ENCODE data around the gene SLC26A3.
A peak's percentile ranks its signal among the peaks of the same experiment; 100 is the strongest.

The SLC26A3 gene

GRCh38 chr7:107725138-107725740 is 77.8 kb downstream of the SLC26A3 start:
- no peak overlapping the region for H3K9ac ChIP-seq (ENCODE audit: low read length)
- no peaks in the 10 kb centered on the region for H3K4me1 ChIP-seq (ENCODE audit: low read length)
- H3K27ac ChIP-seq (ENCODE audit: low read length) = no peak overlapping the region
- no peaks in the 10 kb centered on the region for H3K36me3 ChIP-seq (replicated peaks; ENCODE audit: insufficient read depth, low read length)
- TF ChIP-seq EZH2 (optimal IDR thresholded peaks at IDR 0.05; ENCODE audit: low read depth, low read length) (no peak), EZH2phosphoT487 (IDR thresholded peaks at IDR 0.05; ENCODE audit: low read length) (no peak), CTCF (IDR thresholded peaks at IDR 0.05; ENCODE audit: low read length) (peak; percentile 80)
- H3K9me2 ChIP-seq (replicated peaks; ENCODE audit: insufficient read depth, low read length) = no peaks in the 10 kb centered on the region
- no peaks in the 10 kb centered on the region for H3K9me3 ChIP-seq (replicated peaks; ENCODE audit: insufficient read depth, low read length)
- no peak overlapping the region for H3K4me3 ChIP-seq (ENCODE audit: low read length)
- H3K4me2 ChIP-seq (ENCODE audit: low read depth, low read length) = no peak overlapping the region
- no peaks in the 10 kb centered on the region for H3K27me3 ChIP-seq (replicated peaks; ENCODE audit: insufficient read depth, low read length)
- H3K79me2 ChIP-seq (ENCODE audit: low read length) = no peaks in the 10 kb centered on the region
- no peak overlapping the region for H2AFZ ChIP-seq (ENCODE audit: low read length)
- H4K20me1 ChIP-seq (ENCODE audit: insufficient read depth, low read length) = no peaks in the 10 kb centered on the region
- DNase-seq = peak; percentile 66
- H3F3A ChIP-seq (ENCODE audit: insufficient read depth, low read length) = no peaks in the 10 kb centered on the region

GRCh38 chr7:107723255-107723654 is 79.8 kb downstream of the SLC26A3 start:
- Histone ChIP-seq H3K9ac (ENCODE audit: low read length) (no peak overlapping the region), H3K27ac (ENCODE audit: low read length) (no peak overlapping the region), H4K20me1 (ENCODE audit: insufficient read depth, low read length) (no peaks in the 10 kb centered on the region), H3F3A (ENCODE audit: insufficient read depth, low read length) (no peaks in the 10 kb centered on the region), H3K4me2 (ENCODE audit: low read depth, low read length) (no peak overlapping the region), H3K4me3 (ENCODE audit: low read length) (no peak overlapping the region), H3K9me3 (replicated peaks; ENCODE audit: insufficient read depth, low read length) (no peaks in the 10 kb centered on the region), H3K4me1 (ENCODE audit: low read length) (no peaks in the 10 kb centered on the region), H3K27me3 (replicated peaks; ENCODE audit: insufficient read depth, low read length) (no peaks in the 10 kb centered on the region), H3K79me2 (ENCODE audit: low read length) (no peaks in the 10 kb centered on the region), H2AFZ (ENCODE audit: low read length) (no peak overlapping the region), H3K9me2 (replicated peaks; ENCODE audit: insufficient read depth, low read length) (no peaks in the 10 kb centered on the region), H3K36me3 (replicated peaks; ENCODE audit: insufficient read depth, low read length) (no peaks in the 10 kb centered on the region)
- no peak for TF ChIP-seq EZH2 (optimal IDR thresholded peaks at IDR 0.05; ENCODE audit: low read depth, low read length)
- no peak for TF ChIP-seq EZH2phosphoT487 (IDR thresholded peaks at IDR 0.05; ENCODE audit: low read length)
- no peak for TF ChIP-seq CTCF (IDR thresholded peaks at IDR 0.05; ENCODE audit: low read length)
- no peak for DNase-seq

GRCh38 chr7:107721286-107721685 is 81.7 kb downstream of the SLC26A3 start:
- H3K4me2 ChIP-seq (ENCODE audit: low read depth, low read length) = no peak overlapping the region
- H3K27me3 ChIP-seq (replicated peaks; ENCODE audit: insufficient read depth, low read length) = no peaks in the 10 kb centered on the region
- no peaks in the 10 kb centered on the region for H3K4me1 ChIP-seq (ENCODE audit: low read length)
- no peak overlapping the region for H2AFZ ChIP-seq (ENCODE audit: low read length)
- no peak for TF ChIP-seq EZH2 (optimal IDR thresholded peaks at IDR 0.05; ENCODE audit: low read depth, low read length)
- no peak for TF ChIP-seq EZH2phosphoT487 (IDR thresholded peaks at IDR 0.05; ENCODE audit: low read length)
- no peak for TF ChIP-seq CTCF (IDR thresholded peaks at IDR 0.05; ENCODE audit: low read length)
- DNase-seq = no peak
- H3K9ac ChIP-seq (ENCODE audit: low read length) = no peak overlapping the region
- H3K27ac ChIP-seq (ENCODE audit: low read length) = no peak overlapping the region
- no peaks in the 10 kb centered on the region for H3K79me2 ChIP-seq (ENCODE audit: low read length)
- no peak overlapping the region for H3K4me3 ChIP-seq (ENCODE audit: low read length)
- H3K36me3 ChIP-seq (replicated peaks; ENCODE audit: insufficient read depth, low read length) = no peaks in the 10 kb centered on the region
- no peaks in the 10 kb centered on the region for H3F3A ChIP-seq (ENCODE audit: insufficient read depth, low read length)
- no peaks in the 10 kb centered on the region for H4K20me1 ChIP-seq (ENCODE audit: insufficient read depth, low read length)
- no peaks in the 10 kb centered on the region for H3K9me3 ChIP-seq (replicated peaks; ENCODE audit: insufficient read depth, low read length)
- H3K9me2 ChIP-seq (replicated peaks; ENCODE audit: insufficient read depth, low read length) = no peaks in the 10 kb centered on the region
